Posterior cingulate gyrus (tissue), 11 donors: Measurements from ENCODE around the gene KCNF1.

ENCODE experiments used
- DNase-seq, 10 donors: peaks; one replicate each; pipeline versions ENCODE4 v3.0.0 to v3.0.0-alpha.2; 2020 to 2021; ENCODE audit warnings: mixed read lengths in 3 of 10
- intact Hi-C: fragments of 100-400 bp; cut with DNase I; formaldehyde crosslinking; loops from one replicate; pipeline ENCODE4 v1.15.1; 2023

Gene KCNF1

DNA sequence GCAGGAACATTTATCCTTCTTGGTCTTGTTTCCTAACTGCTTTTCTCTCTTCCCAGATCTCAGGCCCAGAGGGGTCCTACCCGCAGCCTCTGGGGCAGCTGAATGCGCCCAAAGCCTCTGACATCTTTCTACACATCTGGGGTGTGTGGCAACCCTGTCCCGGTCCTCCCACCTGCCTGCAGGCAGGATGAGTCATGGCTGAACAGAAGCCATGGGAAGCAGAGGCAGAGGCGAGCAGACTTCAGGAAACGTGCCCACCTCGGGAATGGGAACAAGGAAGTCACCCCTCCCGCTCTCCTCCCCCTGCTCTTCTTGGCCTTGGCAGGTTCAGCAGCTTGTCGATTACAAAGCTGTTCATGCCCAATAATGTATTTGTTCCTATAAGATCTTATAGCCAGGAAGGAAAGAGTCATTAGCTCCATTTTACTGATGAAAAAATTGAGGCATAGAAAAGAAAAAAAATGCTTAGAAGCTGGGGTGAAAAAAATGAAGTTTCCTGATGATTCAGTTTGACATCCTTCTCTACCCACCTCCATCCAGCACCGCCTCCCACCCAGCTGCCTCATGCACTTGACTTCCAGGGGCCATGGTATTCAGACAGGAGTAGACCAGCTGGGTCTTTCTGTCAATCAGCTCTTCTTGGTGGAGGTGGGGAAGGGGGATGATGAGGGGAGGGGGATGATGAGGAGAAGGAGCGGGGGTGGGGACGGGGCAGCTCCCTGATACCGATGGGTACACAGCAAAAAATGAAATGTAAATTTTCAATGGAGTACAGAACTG, 10.4 kb upstream of the KCNF1 start:
- intact Hi-C loops = no loop called here
- DNase-seq = peak in 2 of 10 donors; percentile 86 to 89

GRCh38 chr2:10903861-10904210, 7.9 kb upstream of the KCNF1 start:
- intact Hi-C loops = no loop called here

DNA sequence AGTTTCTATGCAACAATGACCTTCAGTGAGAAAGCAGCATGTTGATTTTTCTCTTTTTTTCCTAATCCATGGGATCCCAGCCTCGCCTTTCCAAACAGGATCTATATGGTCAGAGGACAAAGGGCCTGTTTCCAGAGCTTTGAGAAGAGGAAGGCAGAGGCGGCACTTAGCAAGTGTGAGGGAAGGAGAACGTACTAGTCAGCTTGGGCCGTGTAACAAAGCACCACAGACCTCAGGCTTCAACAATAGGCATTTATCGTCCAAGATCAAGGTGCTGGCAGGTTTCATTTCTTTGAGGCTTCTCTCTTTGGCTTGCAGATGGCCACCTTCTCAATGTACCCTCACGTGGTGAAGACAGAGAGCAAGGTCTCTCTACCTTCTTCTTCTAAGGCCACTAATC, 7.3 kb upstream of the KCNF1 start:
- intact Hi-C loops = no loop called here
- DNase-seq = peak in 1 of 10 donors; percentile 12

More at GRCh38 chr2:10903861-10904210, 7.9 kb upstream of the KCNF1 start:
- no peak for DNase-seq

- peak in 1 of 10 donors; percentile 52 for DNase-seq
- intact Hi-C loops = no loop called here
Measured at GRCh38 chr2:10905006-10905861, 6.5 kb upstream of the KCNF1 start.

- intact Hi-C loops = no loop called here
- peak in 1 of 10 donors; percentile 57 for DNase-seq
Measured at GRCh38 chr2:10905862-10906143, 5.9 kb upstream of the KCNF1 start.

DNA sequence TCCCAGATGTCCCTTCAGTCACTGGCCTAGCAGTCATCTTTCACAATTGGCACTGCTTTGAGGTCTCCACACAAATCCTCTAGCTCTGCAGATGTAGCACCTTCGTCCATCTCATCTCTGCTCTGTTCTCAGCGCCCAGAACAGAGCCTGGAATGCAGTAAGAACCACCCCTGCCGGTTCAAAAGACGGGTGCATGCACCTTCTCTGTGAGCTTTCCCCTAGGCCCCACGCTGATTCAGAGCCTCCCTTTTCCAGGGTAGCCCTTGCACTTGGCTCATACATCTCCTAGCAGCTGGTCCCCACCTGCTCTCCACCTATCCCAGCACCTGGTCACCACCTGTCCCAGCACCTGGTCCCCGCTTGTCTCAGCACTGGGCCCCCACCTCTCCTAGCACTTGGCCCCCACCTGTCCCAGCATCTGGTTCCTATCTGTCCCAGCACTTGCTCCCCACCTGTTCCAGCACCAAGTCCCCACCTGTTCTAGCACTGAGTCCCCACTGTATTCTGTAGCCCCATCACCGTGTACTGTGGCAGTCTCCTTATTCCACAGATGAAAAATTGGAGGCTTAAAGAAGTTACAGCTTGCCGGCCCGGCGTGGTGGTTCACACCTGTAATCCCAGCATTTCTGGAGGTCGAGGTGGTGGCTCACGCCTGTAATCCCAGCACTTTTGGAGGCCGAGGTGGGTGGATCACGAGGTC, 4.7 kb upstream of the KCNF1 start:
- intact Hi-C loops = no loop called here
- DNase-seq = peak in 1 of 10 donors; percentile 79

DNA sequence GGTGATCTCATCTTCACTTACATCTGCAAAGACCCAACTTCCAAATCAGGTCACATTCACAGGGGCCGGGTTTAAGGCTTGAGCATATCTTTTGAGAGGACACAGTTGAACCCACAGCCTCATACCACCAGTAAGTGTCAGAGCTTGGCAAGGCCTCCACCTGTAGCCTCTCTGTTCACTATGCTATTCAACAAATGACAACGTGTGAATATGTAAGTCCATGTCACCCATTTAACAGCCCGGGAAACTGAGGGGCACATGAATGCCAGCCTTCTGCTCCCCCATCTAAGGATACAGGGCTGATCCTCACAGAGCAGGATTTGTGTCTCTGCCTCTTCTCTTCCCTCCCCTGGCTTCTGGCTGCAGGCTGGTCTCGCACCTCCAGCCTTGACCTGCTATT, 3.5 kb upstream of the KCNF1 start:
- intact Hi-C loops = no loop called here

DNA sequence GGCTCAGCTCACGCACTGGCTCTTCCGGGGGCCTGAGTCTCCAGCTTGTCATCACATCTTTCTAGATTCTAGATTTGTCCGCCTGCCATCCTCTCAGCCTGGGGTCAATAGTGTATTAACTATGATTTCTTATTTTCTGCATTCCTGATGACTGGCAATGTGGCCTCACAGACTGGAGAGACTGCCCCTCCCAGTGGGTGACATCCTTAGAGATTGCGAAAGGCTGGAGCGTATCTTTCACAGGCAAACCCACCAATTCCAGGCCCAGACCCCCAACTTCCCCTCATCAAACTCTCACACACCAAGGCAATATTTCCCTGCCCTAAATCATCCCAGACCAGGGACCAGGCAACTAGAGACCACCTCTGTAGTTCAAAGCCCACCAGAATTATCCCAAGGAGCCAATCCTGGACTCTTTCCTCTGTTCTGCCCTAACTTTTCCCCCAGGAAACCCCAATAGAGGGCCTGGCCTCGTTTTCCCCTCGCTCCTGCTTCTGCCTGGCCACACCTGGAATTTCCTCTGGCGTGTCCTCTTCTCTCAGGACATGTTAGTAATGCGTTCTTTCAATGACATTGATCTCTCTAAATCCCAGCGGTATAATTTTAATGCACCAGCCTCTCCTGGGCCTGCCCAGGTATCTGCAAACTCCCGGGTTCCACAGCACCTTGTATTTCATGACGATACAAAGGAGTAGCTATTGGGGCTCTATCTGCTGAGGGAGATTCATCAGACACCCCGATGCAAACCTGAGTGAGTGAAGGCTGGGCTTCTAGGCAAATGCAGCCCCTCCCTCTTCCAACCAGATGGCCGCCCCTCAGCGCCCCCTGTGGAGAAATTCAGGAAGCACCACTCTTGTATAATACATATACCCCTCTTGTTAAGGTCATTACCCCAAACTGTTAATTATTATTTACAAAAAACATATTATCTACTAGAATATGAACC, 2.4 kb upstream of the KCNF1 start:
- intact Hi-C loops = no loop called here
- DNase-seq = peak in 2 of 10 donors; percentile 9 to 90

More for the DNA sequence above, 3.5 kb upstream of the KCNF1 start:
- no peak for DNase-seq

DNA sequence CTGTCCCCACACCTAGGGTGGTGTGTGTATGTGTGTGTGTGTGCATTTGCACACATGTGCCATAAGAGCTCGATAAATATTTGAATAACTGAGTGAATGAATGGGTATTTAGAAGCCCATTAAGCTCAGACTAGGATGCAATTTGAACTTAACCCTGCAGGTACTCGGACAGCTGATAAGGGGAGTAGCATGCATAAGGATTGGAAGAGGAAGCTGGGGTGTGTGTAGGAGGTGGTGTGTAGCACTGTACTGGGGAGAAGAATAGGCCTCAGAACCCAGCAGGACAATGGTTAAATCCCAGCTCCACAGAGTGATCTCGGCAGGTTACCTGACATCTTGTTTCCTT, 1.8 kb upstream of the KCNF1 start:
- intact Hi-C loops = loop anchor here (5.0 to 10.0 kb wide), 2 partner anchors 73 to 215 kb away; no protein-coding TSS in a partner anchor
- no peak for DNase-seq

DNA sequence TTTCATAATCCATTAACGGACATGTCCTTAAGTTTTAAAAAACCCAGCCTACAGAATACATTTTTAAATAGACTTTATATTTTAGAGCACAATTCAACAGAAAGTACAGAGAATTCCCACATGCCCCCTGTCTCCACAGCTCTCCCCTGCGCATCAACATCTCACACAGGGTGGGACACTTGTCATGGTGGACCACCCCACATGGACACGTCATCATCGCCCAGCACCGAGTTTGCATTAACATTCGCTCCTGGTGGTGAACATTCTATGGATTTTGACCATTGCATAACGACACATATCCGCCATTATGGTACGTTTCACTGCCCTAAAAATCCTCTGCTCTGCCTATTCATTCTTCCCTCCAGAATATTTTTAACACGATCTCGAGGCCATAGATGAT, 1.1 kb upstream of the KCNF1 start:
- peak in 3 of 10 donors; percentile 1 to 49 (median 18) for DNase-seq
- intact Hi-C loops = loop anchor here (5.0 to 10.0 kb wide), 2 partner anchors 73 to 214 kb away; no protein-coding TSS in a partner anchor

- DNase-seq = peak in 3 of 10 donors; percentile 70 to 81 (median 80)
- intact Hi-C loops = loop anchor here (5.0 to 10.0 kb wide), 2 partner anchors 75 to 213 kb away; no protein-coding TSS in a partner anchor
Measured at GRCh38 chr2:10912076-10912731, 470 bp downstream of the KCNF1 start.

DNA sequence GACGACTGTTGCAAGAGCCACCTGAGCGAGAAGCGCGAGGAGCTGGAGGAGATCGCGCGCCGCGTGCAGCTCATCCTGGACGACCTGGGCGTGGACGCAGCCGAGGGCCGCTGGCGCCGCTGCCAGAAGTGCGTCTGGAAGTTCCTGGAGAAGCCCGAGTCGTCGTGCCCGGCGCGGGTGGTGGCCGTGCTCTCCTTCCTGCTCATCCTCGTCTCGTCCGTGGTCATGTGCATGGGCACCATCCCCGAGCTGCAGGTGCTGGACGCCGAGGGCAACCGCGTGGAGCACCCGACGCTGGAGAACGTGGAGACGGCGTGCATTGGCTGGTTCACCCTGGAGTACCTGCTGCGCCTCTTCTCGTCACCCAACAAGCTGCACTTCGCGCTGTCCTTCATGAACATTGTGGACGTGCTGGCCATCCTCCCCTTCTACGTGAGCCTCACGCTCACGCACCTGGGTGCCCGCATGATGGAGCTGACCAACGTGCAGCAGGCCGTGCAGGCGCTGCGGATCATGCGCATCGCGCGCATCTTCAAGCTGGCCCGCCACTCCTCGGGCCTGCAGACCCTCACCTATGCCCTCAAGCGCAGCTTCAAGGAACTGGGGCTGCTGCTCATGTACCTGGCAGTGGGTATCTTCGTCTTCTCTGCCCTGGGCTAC, 1.2 kb downstream of the KCNF1 start:
- intact Hi-C loops = loop anchor here (5.0 to 10.0 kb wide), 2 partner anchors 76 to 212 kb away; no protein-coding TSS in a partner anchor
- DNase-seq = peak in 2 of 10 donors; percentile 79 to 85

GRCh38 chr2:10913501-10914271, 2.0 kb downstream of the KCNF1 start:
- intact Hi-C loops = loop anchor here (5.0 to 10.0 kb wide), 2 partner anchors 76 to 211 kb away; no protein-coding TSS in a partner anchor
- DNase-seq = peak in 1 of 10 donors; percentile 85

DNA sequence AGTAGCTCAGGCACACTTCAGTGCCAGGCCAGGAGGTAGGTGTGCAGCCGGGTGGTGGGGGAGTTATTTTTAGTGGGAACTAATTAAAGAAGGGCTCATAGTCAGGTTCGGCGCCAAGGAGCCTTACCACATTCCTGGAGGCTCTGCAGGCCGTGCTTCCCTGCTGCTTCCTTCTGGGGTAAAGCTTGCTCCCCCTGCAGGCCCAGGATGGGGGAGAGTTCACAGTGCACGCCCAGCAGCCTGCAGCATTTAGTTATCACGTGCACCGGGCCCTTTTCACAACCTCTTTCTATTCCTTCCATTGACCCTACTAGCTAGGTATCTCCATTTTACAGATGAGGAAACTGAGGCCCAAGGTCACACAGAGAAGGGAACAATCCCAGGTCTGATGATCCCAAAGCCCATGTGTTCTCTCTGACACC, 2.5 kb downstream of the KCNF1 start:
- intact Hi-C loops = loop anchor here (5.0 to 10.0 kb wide), 2 partner anchors 77 to 211 kb away; no protein-coding TSS in a partner anchor
- peak in 2 of 10 donors; percentile 52 to 90 for DNase-seq

- intact Hi-C loops = loop anchor here (10.0 kb wide), 1 partner anchor 210 kb away; no protein-coding TSS in a partner anchor
- DNase-seq = peak in 1 of 10 donors; percentile 75
Measured at GRCh38 chr2:10915236-10915635, 3.5 kb downstream of the KCNF1 start.

DNA sequence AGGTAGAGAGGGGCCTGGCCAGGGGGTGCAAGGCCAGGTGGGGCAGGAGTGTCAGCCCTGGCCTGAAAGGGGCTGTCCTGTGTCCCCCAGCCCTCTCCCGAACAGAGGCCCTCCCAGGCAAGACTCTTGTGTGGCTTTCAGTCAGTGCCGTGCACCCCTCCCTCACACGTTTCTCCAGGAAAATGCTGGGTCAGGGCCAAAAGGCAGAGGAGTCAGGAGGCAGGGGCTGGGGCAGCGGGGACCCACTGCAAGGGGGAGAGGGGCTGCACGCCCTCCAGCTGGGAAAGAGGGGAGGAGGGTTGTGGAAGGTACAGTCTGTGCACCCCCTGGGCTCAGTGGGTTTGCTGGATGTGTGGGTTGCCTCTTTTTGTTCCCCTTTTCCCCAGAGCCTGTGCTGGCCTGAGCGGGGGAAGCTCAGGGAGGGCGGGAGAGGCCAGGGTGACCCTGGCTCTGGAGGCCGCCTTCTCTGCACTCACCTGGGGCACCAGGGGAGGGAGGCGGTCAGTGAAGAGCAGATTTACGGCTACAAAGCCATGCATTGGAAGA, 4.1 kb downstream of the KCNF1 start:
- DNase-seq = peak in 1 of 10 donors; percentile 53
- intact Hi-C loops = loop anchor here (10.0 kb wide), 1 partner anchor 209 kb away; no protein-coding TSS in a partner anchor

DNA sequence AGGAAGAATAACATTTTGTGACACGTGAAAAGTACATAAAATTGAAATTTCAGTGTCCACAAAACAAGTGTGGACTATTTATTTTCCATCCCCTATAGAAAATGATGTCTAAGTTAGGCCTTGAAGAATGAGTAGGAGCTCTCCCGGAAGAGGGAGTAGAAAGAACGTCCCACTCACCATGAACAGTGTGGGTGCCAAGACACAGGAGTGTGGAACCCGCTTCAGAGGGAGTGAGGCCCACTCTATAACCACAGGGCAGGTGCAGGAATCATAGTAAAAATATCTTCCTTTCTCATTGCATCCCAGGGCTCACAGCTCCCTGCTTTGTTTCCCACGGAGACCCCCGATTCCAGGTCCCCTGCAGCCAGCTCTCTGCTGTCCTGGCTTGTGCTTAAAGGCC, 5.2 kb downstream of the KCNF1 start:
- no peak for DNase-seq
- intact Hi-C loops = loop anchor here (10.0 kb wide), 1 partner anchor 208 kb away; no protein-coding TSS in a partner anchor
